ENCODE data around the gene DNAH10.

DNAH10 gene

DNA sequence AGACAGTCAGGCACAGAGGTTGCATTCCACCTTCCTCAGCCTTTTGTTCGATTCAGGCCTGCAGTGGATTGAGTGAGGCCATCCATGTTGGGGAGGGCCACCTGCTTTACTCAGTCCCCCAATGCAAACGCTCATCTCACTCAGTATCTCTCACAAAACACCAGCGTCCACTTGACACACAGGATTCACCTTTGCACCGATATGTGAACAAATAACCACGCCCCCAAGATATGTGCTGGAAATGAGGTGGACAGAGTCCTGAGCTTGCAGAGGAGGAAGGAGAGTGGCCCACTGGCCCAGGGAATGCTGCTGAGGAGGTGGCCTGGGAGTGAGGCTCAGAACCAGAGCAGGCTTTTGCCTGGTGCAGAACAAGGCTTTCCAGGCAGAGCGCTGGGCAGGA lies 60.7 kb downstream of the DNAH10 start:
- TF ChIP-seq ZC3H10 (CRISPR knock-in tag; IDR thresholded peaks at IDR 0.05) (no peak), ISL1 (CRISPR knock-in tag; IDR thresholded peaks at IDR 0.05) (no peak), PPARA (CRISPR knock-in tag; IDR thresholded peaks at IDR 0.05; ENCODE audit: borderline replicate concordance) (no peak), CSDC2 (CRISPR knock-in tag; IDR thresholded peaks at IDR 0.05) (no peak), ARNTL (CRISPR knock-in tag; IDR thresholded peaks at IDR 0.05; ENCODE audit: borderline replicate concordance, low read depth) (no peak), TCF4 (CRISPR knock-in tag; IDR thresholded peaks at IDR 0.05; ENCODE audit: borderline replicate concordance) (no peak), OSR1 (CRISPR knock-in tag; IDR thresholded peaks at IDR 0.05) (no peak), ZNF70 (CRISPR knock-in tag; IDR thresholded peaks at IDR 0.05) (no peak), ESRRG (CRISPR knock-in tag; IDR thresholded peaks at IDR 0.05) (no peak), POU6F1 (CRISPR knock-in tag; IDR thresholded peaks at IDR 0.05; ENCODE audit: borderline replicate concordance, low read depth) (no peak), TOX (CRISPR knock-in tag; IDR thresholded peaks at IDR 0.05; ENCODE audit: borderline replicate concordance) (no peak), GLIS3 (CRISPR knock-in tag; IDR thresholded peaks at IDR 0.05) (no peak), ZNF565 (CRISPR knock-in tag; conservative IDR thresholded peaks at IDR 0.05; ENCODE audit: low read depth) (no peak), SNAI2 (CRISPR knock-in tag; IDR thresholded peaks at IDR 0.05) (no peak), ZNF8 (CRISPR knock-in tag; IDR thresholded peaks at IDR 0.05) (no peak)
- TF ChIP-seq, protein P1, sequence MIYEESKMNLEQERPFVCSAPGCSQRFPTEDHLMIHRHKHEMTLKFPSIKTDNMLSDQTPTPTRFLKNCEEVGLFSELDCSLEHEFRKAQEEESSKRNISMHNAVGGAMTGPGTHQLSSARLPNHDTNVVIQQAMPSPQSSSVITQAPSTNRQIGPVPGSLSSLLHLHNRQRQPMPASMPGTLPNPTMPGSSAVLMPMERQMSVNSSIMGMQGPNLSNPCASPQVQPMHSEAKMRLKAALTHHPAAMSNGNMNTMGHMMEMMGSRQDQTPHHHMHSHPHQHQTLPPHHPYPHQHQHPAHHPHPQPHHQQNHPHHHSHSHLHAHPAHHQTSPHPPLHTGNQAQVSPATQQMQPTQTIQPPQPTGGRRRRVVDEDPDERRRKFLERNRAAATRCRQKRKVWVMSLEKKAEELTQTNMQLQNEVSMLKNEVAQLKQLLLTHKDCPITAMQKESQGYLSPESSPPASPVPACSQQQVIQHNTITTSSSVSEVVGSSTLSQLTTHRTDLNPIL (CRISPR knock-in tag; IDR thresholded peaks at IDR 0.05; ENCODE audit: low read depth), result no peak
- ATAC-seq, result no peak

DNA sequence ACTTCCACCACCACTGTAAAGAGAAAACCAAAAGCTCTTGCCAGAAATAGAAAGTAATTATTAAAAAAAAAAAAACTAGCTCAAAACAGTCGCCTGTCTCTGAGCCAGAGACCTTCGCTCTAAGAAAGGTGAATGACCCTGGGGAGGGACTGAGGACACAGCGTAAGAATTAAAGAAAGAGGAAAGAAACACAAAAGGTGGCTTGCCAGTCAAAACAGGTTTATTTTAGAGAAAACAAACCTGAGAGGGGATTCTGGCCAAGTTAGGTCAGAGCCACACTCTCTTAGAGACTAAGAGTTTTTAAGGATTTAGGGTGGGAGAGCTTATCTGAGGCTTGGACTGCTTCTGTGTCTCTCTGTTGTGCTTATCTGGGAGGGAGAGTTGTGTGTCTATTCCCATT lies 66.0 kb downstream of the DNAH10 start:
- ATAC-seq, result no peak
- TF ChIP-seq CSDC2 (CRISPR knock-in tag; IDR thresholded peaks at IDR 0.05), result no peak
- no peak for TF ChIP-seq CSRNP3 (CRISPR knock-in tag; IDR thresholded peaks at IDR 0.05)
- TF ChIP-seq ZFP3 (CRISPR knock-in tag; IDR thresholded peaks at IDR 0.05), result no peak
- TF ChIP-seq ZFP30 (CRISPR knock-in tag; IDR thresholded peaks at IDR 0.05), result no peak
- no peak for TF ChIP-seq ESRRG (CRISPR knock-in tag; IDR thresholded peaks at IDR 0.05)
- TF ChIP-seq, protein P2, sequence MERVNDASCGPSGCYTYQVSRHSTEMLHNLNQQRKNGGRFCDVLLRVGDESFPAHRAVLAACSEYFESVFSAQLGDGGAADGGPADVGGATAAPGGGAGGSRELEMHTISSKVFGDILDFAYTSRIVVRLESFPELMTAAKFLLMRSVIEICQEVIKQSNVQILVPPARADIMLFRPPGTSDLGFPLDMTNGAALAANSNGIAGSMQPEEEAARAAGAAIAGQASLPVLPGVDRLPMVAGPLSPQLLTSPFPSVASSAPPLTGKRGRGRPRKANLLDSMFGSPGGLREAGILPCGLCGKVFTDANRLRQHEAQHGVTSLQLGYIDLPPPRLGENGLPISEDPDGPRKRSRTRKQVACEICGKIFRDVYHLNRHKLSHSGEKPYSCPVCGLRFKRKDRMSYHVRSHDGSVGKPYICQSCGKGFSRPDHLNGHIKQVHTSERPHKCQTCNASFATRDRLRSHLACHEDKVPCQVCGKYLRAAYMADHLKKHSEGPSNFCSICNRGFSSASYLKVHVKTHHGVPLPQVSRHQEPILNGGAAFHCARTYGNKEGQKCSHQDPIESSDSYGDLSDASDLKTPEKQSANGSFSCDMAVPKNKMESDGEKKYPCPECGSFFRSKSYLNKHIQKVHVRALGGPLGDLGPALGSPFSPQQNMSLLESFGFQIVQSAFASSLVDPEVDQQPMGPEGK (CRISPR knock-in tag; IDR thresholded peaks at IDR 0.05; ENCODE audit: borderline replicate concordance), result no peak
- no peak for TF ChIP-seq ARNTL (CRISPR knock-in tag; IDR thresholded peaks at IDR 0.05; ENCODE audit: borderline replicate concordance, low read depth)
- TF ChIP-seq, protein P3, sequence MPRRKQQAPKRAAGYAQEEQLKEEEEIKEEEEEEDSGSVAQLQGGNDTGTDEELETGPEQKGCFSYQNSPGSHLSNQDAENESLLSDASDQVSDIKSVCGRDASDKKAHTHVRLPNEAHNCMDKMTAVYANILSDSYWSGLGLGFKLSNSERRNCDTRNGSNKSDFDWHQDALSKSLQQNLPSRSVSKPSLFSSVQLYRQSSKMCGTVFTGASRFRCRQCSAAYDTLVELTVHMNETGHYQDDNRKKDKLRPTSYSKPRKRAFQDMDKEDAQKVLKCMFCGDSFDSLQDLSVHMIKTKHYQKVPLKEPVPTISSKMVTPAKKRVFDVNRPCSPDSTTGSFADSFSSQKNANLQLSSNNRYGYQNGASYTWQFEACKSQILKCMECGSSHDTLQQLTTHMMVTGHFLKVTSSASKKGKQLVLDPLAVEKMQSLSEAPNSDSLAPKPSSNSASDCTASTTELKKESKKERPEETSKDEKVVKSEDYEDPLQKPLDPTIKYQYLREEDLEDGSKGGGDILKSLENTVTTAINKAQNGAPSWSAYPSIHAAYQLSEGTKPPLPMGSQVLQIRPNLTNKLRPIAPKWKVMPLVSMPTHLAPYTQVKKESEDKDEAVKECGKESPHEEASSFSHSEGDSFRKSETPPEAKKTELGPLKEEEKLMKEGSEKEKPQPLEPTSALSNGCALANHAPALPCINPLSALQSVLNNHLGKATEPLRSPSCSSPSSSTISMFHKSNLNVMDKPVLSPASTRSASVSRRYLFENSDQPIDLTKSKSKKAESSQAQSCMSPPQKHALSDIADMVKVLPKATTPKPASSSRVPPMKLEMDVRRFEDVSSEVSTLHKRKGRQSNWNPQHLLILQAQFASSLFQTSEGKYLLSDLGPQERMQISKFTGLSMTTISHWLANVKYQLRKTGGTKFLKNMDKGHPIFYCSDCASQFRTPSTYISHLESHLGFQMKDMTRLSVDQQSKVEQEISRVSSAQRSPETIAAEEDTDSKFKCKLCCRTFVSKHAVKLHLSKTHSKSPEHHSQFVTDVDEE (CRISPR knock-in tag; IDR thresholded peaks at IDR 0.05), result no peak
- TF ChIP-seq BACH2 (CRISPR knock-in tag; IDR thresholded peaks at IDR 0.05; ENCODE audit: borderline replicate concordance), result no peak
- no peak for TF ChIP-seq OSR1 (CRISPR knock-in tag; IDR thresholded peaks at IDR 0.05)
- TF ChIP-seq, protein P1 (CRISPR knock-in tag; IDR thresholded peaks at IDR 0.05; ENCODE audit: low read depth), result no peak
- TF ChIP-seq ZNF70 (CRISPR knock-in tag; IDR thresholded peaks at IDR 0.05), result no peak
- TF ChIP-seq POU6F1 (CRISPR knock-in tag; IDR thresholded peaks at IDR 0.05; ENCODE audit: borderline replicate concordance, low read depth), result no peak
- no peak for TF ChIP-seq RARB (CRISPR knock-in tag; IDR thresholded peaks at IDR 0.05)
